ENCODE measurements around the gene AKAP11. TPM values are rescaled to one million over a fixed set of nuclear protein-coding genes. Genes with fewer than 3 reads are reported as not detected.

Gene AKAP11
- total RNA-seq, 6 experiments from 2014 or later = 25.2 to 32.5 (median 31.5) TPM

- Mint-ChIP-seq H3K4me3 (no peak overlapping the region), H3K36me3 (ENCODE audit: low read depth) (no peaks in the 10 kb centered on the region), H3K27me3 (ENCODE audit: insufficient read depth) (no peaks in the 10 kb centered on the region), H3K27ac (no peak overlapping the region), H3K4me1 (ENCODE audit: low read depth) (peaks cover 43% of the 10 kb centered on the region), H3K9me3 (no peaks in the 10 kb centered on the region)
- TF ChIP-seq, protein P1, sequence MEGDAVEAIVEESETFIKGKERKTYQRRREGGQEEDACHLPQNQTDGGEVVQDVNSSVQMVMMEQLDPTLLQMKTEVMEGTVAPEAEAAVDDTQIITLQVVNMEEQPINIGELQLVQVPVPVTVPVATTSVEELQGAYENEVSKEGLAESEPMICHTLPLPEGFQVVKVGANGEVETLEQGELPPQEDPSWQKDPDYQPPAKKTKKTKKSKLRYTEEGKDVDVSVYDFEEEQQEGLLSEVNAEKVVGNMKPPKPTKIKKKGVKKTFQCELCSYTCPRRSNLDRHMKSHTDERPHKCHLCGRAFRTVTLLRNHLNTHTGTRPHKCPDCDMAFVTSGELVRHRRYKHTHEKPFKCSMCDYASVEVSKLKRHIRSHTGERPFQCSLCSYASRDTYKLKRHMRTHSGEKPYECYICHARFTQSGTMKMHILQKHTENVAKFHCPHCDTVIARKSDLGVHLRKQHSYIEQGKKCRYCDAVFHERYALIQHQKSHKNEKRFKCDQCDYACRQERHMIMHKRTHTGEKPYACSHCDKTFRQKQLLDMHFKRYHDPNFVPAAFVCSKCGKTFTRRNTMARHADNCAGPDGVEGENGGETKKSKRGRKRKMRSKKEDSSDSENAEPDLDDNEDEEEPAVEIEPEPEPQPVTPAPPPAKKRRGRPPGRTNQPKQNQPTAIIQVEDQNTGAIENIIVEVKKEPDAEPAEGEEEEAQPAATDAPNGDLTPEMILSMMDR (IDR thresholded peaks at IDR 0.05) = no peak
- DNase-seq = no peak
Measured at GRCh38 chr13:42277618-42278276, 5.8 kb downstream of the AKAP11 start.

DNA sequence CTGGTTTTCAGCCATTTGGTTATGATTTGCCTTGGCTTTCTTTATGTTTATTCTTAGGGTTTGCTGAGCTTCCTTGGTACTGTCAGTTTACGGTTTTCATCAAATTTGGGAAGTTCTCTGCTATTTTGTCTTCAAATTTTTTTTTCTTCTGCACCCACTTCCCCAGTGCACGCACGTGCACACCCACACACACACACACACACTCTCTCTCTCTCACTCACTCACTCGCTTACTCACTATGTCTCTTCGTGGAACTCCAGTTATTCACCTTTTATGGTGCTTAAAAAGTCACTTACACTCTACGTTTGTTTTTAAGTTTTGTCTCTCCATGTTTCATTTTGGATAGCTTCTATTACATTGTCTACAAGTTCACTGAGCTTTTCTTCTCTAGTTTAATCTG, 7.1 kb downstream of the AKAP11 start:
- Mint-ChIP-seq H3K9me3 (no peaks in the 10 kb centered on the region), H3K36me3 (ENCODE audit: low read depth) (no peaks in the 10 kb centered on the region), H3K4me3 (no peak overlapping the region), H3K27me3 (ENCODE audit: insufficient read depth) (no peaks in the 10 kb centered on the region), H3K27ac (no peak overlapping the region), H3K4me1 (ENCODE audit: low read depth) (peaks cover 30% of the 10 kb centered on the region)
- TF ChIP-seq, protein P1 (IDR thresholded peaks at IDR 0.05) = no peak
- no peak for DNase-seq

DNA sequence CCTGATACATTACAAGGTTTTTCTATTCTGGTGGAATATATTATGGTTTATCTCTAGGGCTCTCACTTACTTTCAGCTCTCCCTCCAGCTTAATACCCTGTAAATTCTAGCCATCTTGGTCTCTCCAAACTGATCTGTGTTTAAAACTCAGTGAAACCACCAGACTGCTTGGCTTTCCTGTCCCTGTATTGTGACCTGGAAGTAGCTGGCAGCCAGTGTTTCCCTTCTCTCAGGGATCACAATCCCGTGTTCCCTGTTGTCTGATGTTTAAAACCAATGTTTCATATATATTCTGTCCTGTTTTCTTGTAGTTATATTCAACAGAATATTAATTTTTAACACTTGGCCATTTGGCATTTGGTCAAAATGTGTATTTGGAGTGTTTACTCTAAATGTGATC, 8.0 kb downstream of the AKAP11 start:
- TF ChIP-seq, protein P1 (IDR thresholded peaks at IDR 0.05) = no peak
- H3K36me3 Mint-ChIP-seq (ENCODE audit: low read depth) = no peaks in the 10 kb centered on the region
- DNase-seq = no peak
- H3K9me3 Mint-ChIP-seq = no peaks in the 10 kb centered on the region
- no peak overlapping the region for H3K4me3 Mint-ChIP-seq
- no peak overlapping the region for H3K27ac Mint-ChIP-seq
- no peaks in the 10 kb centered on the region for H3K27me3 Mint-ChIP-seq (ENCODE audit: insufficient read depth)
- H3K4me1 Mint-ChIP-seq (ENCODE audit: low read depth) = peaks cover 21% of the 10 kb centered on the region

- Mint-ChIP-seq H3K27me3 (ENCODE audit: insufficient read depth) (no peaks in the 10 kb centered on the region), H3K4me1 (ENCODE audit: low read depth) (peaks cover 15% of the 10 kb centered on the region), H3K9me3 (no peaks in the 10 kb centered on the region), H3K36me3 (ENCODE audit: low read depth) (no peaks in the 10 kb centered on the region), H3K27ac (no peak overlapping the region), H3K4me3 (no peak overlapping the region)
- TF ChIP-seq, protein P1 (IDR thresholded peaks at IDR 0.05) = no peak
- no peak for DNase-seq
Measured at GRCh38 chr13:42280537-42280936, 8.6 kb downstream of the AKAP11 start.

DNA sequence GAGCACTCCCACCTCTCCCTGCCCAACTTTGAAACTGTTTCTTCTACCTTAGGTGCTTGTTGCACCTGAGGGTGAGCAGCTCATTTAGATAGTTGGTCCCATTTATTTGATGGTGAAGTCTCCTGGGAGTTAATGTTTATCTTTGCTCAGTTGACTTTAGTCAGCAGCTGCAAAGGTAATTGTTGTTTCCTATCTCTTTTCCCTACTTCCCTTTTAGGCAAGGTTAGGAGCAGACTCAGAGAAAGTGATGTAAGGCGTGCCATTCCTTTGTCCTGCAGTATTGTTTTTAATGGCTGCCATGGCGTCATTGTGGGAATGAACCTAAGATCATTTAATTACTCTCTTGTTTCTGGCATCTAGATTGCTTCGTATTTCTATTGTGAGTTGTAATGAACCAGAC, 11.6 kb downstream of the AKAP11 start:
- Mint-ChIP-seq H3K27ac (no peak overlapping the region), H3K4me1 (ENCODE audit: low read depth) (no peaks in the 10 kb centered on the region), H3K9me3 (no peaks in the 10 kb centered on the region), H3K27me3 (ENCODE audit: insufficient read depth) (no peaks in the 10 kb centered on the region), H3K4me3 (no peak overlapping the region), H3K36me3 (ENCODE audit: low read depth) (peaks cover 14% of the 10 kb centered on the region)
- TF ChIP-seq, protein P1 (IDR thresholded peaks at IDR 0.05) = no peak
- DNase-seq = no peak

Measured in HFFc6 (cell line).